Measurements from ENCODE around the gene GPR183.

GPR183 gene

GRCh38 chr13:99342723-99343315 lies 35.6 kb upstream of the GPR183 start:
- no peaks in the 10 kb centered on the region for H3K27me3 ChIP-seq (ENCODE audit: low read length)
- no peak overlapping the region for H2AFZ ChIP-seq (ENCODE audit: low read depth, low read length, severe bottlenecking)
- no peak for TF ChIP-seq EZH2phosphoT487 (conservative IDR thresholded peaks at IDR 0.05; ENCODE audit: low read length)
- no peak for TF ChIP-seq CTCF (IDR thresholded peaks at IDR 0.05; ENCODE audit: insufficient read depth, low read length, poor library complexity, severe bottlenecking)
- H3F3A ChIP-seq (ENCODE audit: insufficient read depth) = no peaks in the 10 kb centered on the region
- H3K4me2 ChIP-seq (ENCODE audit: low read depth, low read length, poor library complexity, severe bottlenecking) = no peak overlapping the region
- H3K79me2 ChIP-seq (ENCODE audit: insufficient read depth, low read length) = no peaks in the 10 kb centered on the region
- H3K4me3 ChIP-seq (ENCODE audit: insufficient read depth, low read length, poor library complexity, severe bottlenecking) = no peak overlapping the region
- no peaks in the 10 kb centered on the region for H3K9me3 ChIP-seq (ENCODE audit: insufficient read depth, low read length)
- H3K9me2 ChIP-seq (replicated peaks; ENCODE audit: insufficient read depth, low read length) = no peaks in the 10 kb centered on the region
- H4K20me1 ChIP-seq (ENCODE audit: low read depth, low read length) = no peaks in the 10 kb centered on the region
- no peak overlapping the region for H3K9ac ChIP-seq (ENCODE audit: low read length)
- no peak overlapping the region for H3K27ac ChIP-seq (ENCODE audit: low read depth, low read length)
- no peaks in the 10 kb centered on the region; the same call in 1 of the 2 replicates for H3K36me3 ChIP-seq (ENCODE audit: low read length)

- H4K20me1 ChIP-seq (ENCODE audit: low read depth, low read length) = no peaks in the 10 kb centered on the region
- TF ChIP-seq EZH2phosphoT487 (conservative IDR thresholded peaks at IDR 0.05; ENCODE audit: low read length) (no peak), CTCF (IDR thresholded peaks at IDR 0.05; ENCODE audit: insufficient read depth, low read length, poor library complexity, severe bottlenecking) (no peak)
- no peak overlapping the region for H3K4me3 ChIP-seq (ENCODE audit: insufficient read depth, low read length, poor library complexity, severe bottlenecking)
- no peak overlapping the region for H3K4me2 ChIP-seq (ENCODE audit: low read depth, low read length, poor library complexity, severe bottlenecking)
- no peaks in the 10 kb centered on the region for H3K9me3 ChIP-seq (ENCODE audit: insufficient read depth, low read length)
- H3K27ac ChIP-seq (ENCODE audit: low read depth, low read length) = no peak overlapping the region
- H2AFZ ChIP-seq (ENCODE audit: low read depth, low read length, severe bottlenecking) = no peak overlapping the region
- no peaks in the 10 kb centered on the region for H3K27me3 ChIP-seq (ENCODE audit: low read length)
- no peaks in the 10 kb centered on the region for H3F3A ChIP-seq (ENCODE audit: insufficient read depth)
- H3K36me3 ChIP-seq (ENCODE audit: low read length) = no peaks in the 10 kb centered on the region; the same call in 1 of the 2 replicates
- H3K79me2 ChIP-seq (ENCODE audit: insufficient read depth, low read length) = no peaks in the 10 kb centered on the region
- no peaks in the 10 kb centered on the region for H3K9me2 ChIP-seq (replicated peaks; ENCODE audit: insufficient read depth, low read length)
- H3K9ac ChIP-seq (ENCODE audit: low read length) = no peak overlapping the region
These were observed 34.9 kb upstream of the GPR183 start for GRCh38 chr13:99341969-99342722.

DNA sequence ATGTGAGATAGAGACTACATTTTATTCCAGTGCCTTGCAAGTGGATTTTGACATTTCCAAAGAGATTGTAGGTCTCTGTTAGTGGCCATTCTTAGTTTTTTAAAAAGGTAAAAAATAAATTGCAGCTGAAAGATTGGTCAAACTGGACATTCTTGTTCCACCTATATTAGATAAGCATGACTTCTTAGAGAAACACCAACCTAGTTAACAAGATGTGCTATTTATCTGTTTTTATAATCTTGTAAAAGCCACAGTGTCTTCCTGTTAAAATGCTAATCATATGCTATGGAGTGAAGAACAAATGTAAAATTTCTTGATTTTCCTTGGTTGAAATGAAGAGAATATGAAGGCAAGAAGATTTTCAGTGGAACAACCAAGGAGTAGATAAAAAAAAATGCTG lies 33.4 kb upstream of the GPR183 start:
- Histone ChIP-seq H3K27me3 (ENCODE audit: low read length) (no peaks in the 10 kb centered on the region), H3K9me2 (replicated peaks; ENCODE audit: insufficient read depth, low read length) (no peaks in the 10 kb centered on the region), H3K4me2 (ENCODE audit: low read depth, low read length, poor library complexity, severe bottlenecking) (no peak overlapping the region), H3K79me2 (ENCODE audit: insufficient read depth, low read length) (no peaks in the 10 kb centered on the region), H4K20me1 (ENCODE audit: low read depth, low read length) (no peaks in the 10 kb centered on the region), H3K36me3 (ENCODE audit: low read length) (no peaks in the 10 kb centered on the region; the same call in 1 of the 2 replicates), H2AFZ (ENCODE audit: low read depth, low read length, severe bottlenecking) (no peak overlapping the region), H3K9ac (ENCODE audit: low read length) (no peak overlapping the region), H3K9me3 (ENCODE audit: insufficient read depth, low read length) (no peaks in the 10 kb centered on the region), H3F3A (ENCODE audit: insufficient read depth) (no peaks in the 10 kb centered on the region), H3K4me3 (ENCODE audit: insufficient read depth, low read length, poor library complexity, severe bottlenecking) (no peak overlapping the region), H3K27ac (ENCODE audit: low read depth, low read length) (no peak overlapping the region)
- TF ChIP-seq CTCF (IDR thresholded peaks at IDR 0.05; ENCODE audit: insufficient read depth, low read length, poor library complexity, severe bottlenecking) (no peak), EZH2phosphoT487 (conservative IDR thresholded peaks at IDR 0.05; ENCODE audit: low read length) (no peak)
